BLaER1 (cell line): Measurements from ENCODE around the gene CHADL.
A peak's percentile ranks its signal among the peaks of the same experiment; 100 is the strongest.

Experiments used
- H3K27ac ChIP-seq: shearing (Covaris generic); formaldehyde crosslinking; 2 replicates; pipeline ENCODE4 v1.8.1; 2022
- H3K27me3 ChIP-seq: shearing (Covaris generic); formaldehyde crosslinking; 2 replicates; pipeline ENCODE4 v1.8.1; 2022
- H3K36me3 ChIP-seq: shearing (Covaris generic); formaldehyde crosslinking; 2 replicates; pipeline ENCODE4 v1.8.1; 2022
- H3K4me1 ChIP-seq: shearing (Covaris generic); formaldehyde crosslinking; 2 replicates; pipeline ENCODE4 v1.8.1; 2022
- H3K4me2 ChIP-seq: shearing (Covaris generic); formaldehyde crosslinking; 2 replicates; pipeline ENCODE4 v1.8.1; 2022
- H3K4me3 ChIP-seq: shearing (Covaris generic); formaldehyde crosslinking; 2 replicates; pipeline ENCODE4 v1.8.1; 2022
- H3K9ac ChIP-seq: shearing (Covaris generic); formaldehyde crosslinking; 2 replicates; pipeline ENCODE4 v1.8.1; 2022
- H3K9me3 ChIP-seq: shearing (Covaris generic); formaldehyde crosslinking; 2 replicates; pipeline ENCODE4 v1.8.1; 2022
- H4K20me1 ChIP-seq: shearing (Covaris generic); formaldehyde crosslinking; 2 replicates; pipeline ENCODE4 v1.8.1; 2022
- Cebpa-rat ChIP-seq: shearing (Covaris generic); IDR thresholded peaks from 2 replicates; pipeline ENCODE4 v1.8.1; 2022

CHADL gene

DNA sequence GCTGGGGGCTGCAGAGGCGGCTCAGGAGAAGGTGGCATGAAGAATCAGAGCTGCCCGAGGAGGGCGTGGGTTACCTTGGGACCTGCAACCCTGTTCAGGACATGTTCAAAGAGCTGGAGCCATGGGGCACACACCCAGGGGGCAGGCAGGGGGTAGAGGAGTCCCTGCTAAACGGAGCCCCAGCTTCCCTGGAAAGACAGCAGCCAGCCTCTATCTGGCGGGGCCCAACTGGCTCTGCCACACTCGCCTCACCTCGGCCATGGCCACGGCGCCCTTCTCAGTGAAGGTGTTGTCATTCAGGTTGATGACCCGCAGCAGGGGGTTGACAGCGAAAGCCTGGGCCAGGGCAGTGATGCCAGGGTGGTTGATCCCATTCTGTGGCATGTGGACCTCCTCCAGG, 17.0 kb upstream of the CHADL start:
- Histone ChIP-seq H4K20me1 (peaks cover 44% of the 10 kb centered on the region), H3K4me2 (no peak overlapping the region), H3K27me3 (no peaks in the 10 kb centered on the region), H3K27ac (no peak overlapping the region), H3K4me1 (peaks cover 10% of the 10 kb centered on the region; the same call in 1 of the 2 replicates), H3K4me3 (no peak overlapping the region), H3K36me3 (peaks cover 100% of the 10 kb centered on the region), H3K9ac (0 out of 2 replicates have a peak overlapping the region, but pooled peaks have one; percentile 24), H3K9me3 (no peaks in the 10 kb centered on the region)
- TF ChIP-seq Cebpa-rat, result no peak

DNA sequence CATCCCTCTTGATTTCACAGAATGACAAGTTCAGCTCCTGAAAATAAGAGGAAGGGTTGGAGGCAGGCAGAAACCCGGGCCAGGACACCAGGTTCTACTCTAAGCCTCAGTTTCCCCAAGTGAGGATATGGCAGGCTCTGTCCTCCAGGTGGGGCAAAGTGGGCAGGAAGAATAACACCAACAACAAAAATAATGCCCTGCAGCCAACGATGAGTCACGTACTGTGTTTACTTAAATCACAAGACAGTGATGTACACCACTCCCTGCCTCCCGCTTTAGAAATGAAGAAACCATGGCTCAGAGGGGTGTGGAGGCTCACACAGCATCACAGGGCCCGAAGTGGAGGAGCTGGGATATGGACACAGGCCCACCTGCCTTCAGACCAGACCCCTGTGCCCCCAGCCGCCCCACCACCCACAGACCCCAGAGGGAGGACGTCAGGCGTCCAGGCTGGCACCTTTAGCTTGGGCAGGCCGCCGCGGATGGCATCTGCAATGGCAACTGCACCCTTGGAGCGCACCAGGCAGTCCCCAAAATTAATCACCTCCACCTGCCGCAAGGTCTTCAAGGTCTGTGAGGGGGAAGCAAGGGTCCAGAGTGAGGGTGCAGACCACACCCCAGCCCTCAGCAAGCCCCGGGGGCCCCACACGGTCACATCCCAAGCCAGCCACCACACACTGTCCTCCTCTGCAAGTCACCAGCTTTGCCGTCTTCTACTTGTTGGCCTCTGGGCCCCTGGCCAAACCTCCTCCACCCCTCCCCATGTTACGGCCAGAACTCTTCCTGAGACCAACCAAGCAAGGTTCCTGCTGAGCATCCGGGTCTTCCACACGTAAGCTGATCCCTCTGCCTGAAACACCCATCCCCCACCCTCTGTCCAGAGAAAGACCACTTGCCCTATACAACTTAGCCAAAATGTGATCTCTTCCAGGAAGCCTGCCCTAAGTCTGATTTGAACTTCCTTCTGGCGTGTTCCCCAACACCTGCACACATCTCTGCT, 15.8 kb upstream of the CHADL start:
- H3K27ac ChIP-seq, result 0 out of 2 replicates have a peak overlapping the region, but pooled peaks have one; percentile 9

GRCh38 chr22:41254230-41254629, 13.5 kb upstream of the CHADL start:
- H3K4me2 ChIP-seq, result no peak overlapping the region
- TF ChIP-seq Cebpa-rat, result no peak
- no peak overlapping the region for H3K27ac ChIP-seq
- peaks cover 100% of the 10 kb centered on the region for H3K36me3 ChIP-seq
- no peaks in the 10 kb centered on the region for H3K27me3 ChIP-seq
- H3K4me1 ChIP-seq, result peaks cover 10% of the 10 kb centered on the region; the same call in 1 of the 2 replicates
- H3K9ac ChIP-seq, result no peak overlapping the region
- no peaks in the 10 kb centered on the region for H3K9me3 ChIP-seq
- H4K20me1 ChIP-seq, result peaks cover 34% of the 10 kb centered on the region; the same call in 1 of the 2 replicates
- H3K4me3 ChIP-seq, result no peak overlapping the region

More for the DNA sequence above, 15.8 kb upstream of the CHADL start:
- peaks cover 10% of the 10 kb centered on the region; the same call in 1 of the 2 replicates for H3K4me1 ChIP-seq
- peaks cover 33% of the 10 kb centered on the region for H4K20me1 ChIP-seq
- H3K36me3 ChIP-seq, result peaks cover 100% of the 10 kb centered on the region
- no peaks in the 10 kb centered on the region for H3K9me3 ChIP-seq
- 0 out of 2 replicates have a peak overlapping the region, but pooled peaks have one; percentile 24 for H3K9ac ChIP-seq
- no peak for TF ChIP-seq Cebpa-rat
- H3K27me3 ChIP-seq, result no peaks in the 10 kb centered on the region
- no peak overlapping the region for H3K4me3 ChIP-seq
- 0 out of 2 replicates have a peak overlapping the region, but pooled peaks have one; percentile 17 for H3K4me2 ChIP-seq

GRCh38 chr22:41252365-41252764, 11.6 kb upstream of the CHADL start:
- H3K4me1 ChIP-seq, result peaks cover 6% of the 10 kb centered on the region; the same call in 1 of the 2 replicates
- no peak overlapping the region for H3K4me3 ChIP-seq
- TF ChIP-seq Cebpa-rat, result no peak
- no peak overlapping the region for H3K4me2 ChIP-seq
- no peaks in the 10 kb centered on the region for H3K27me3 ChIP-seq
- H3K9ac ChIP-seq, result no peak overlapping the region
- peaks cover 35% of the 10 kb centered on the region; the same call in 1 of the 2 replicates for H4K20me1 ChIP-seq
- no peaks in the 10 kb centered on the region for H3K9me3 ChIP-seq
- no peak overlapping the region for H3K27ac ChIP-seq
- H3K36me3 ChIP-seq, result peaks cover 100% of the 10 kb centered on the region

DNA sequence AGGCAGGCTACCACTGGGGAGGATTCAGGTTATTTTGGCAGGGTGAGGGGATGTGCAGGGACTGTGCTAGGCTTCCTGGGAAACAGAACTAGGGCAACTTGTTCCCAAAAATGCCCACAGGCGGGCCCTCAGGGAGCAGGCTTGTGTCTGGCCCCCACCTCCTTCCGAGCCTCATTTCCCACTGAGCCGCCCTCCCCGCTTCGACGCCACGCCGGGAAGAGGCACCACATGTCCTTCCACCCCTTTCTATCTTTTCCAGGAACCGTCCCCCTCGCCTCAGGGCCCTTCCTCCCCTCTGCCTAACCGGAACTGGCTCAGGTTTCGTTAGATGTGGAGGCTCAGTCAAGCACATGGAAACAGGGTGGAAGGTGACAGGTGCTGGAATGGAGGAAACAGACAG, 9.4 kb upstream of the CHADL start:
- peaks cover 100% of the 10 kb centered on the region for H3K36me3 ChIP-seq
- no peak overlapping the region for H3K4me2 ChIP-seq
- H3K27me3 ChIP-seq, result no peaks in the 10 kb centered on the region
- H3K27ac ChIP-seq, result no peak overlapping the region
- no peaks in the 10 kb centered on the region for H3K9me3 ChIP-seq
- H3K4me3 ChIP-seq, result no peak overlapping the region
- H4K20me1 ChIP-seq, result peaks cover 33% of the 10 kb centered on the region; the same call in 1 of the 2 replicates
- H3K4me1 ChIP-seq, result no peaks in the 10 kb centered on the region
- no peak for TF ChIP-seq Cebpa-rat
- H3K9ac ChIP-seq, result no peak overlapping the region

- Histone ChIP-seq H3K36me3 (peaks cover 98% of the 10 kb centered on the region), H3K4me3 (no peak overlapping the region), H3K27me3 (no peaks in the 10 kb centered on the region), H3K27ac (no peak overlapping the region), H4K20me1 (peaks cover 36% of the 10 kb centered on the region; the same call in 1 of the 2 replicates), H3K4me1 (no peaks in the 10 kb centered on the region), H3K9me3 (no peaks in the 10 kb centered on the region), H3K9ac (no peak overlapping the region), H3K4me2 (no peak overlapping the region)
- TF ChIP-seq Cebpa-rat, result no peak
Measured at GRCh38 chr22:41249442-41249841, 8.7 kb upstream of the CHADL start.

- no peak overlapping the region for H3K27ac ChIP-seq
- H3K36me3 ChIP-seq, result peaks cover 93% of the 10 kb centered on the region
- H4K20me1 ChIP-seq, result peaks cover 36% of the 10 kb centered on the region; the same call in 1 of the 2 replicates
- no peaks in the 10 kb centered on the region for H3K9me3 ChIP-seq
- no peaks in the 10 kb centered on the region for H3K27me3 ChIP-seq
- no peak for TF ChIP-seq Cebpa-rat
- H3K4me3 ChIP-seq, result no peak overlapping the region
- H3K4me2 ChIP-seq, result no peak overlapping the region
- no peaks in the 10 kb centered on the region for H3K4me1 ChIP-seq
- H3K9ac ChIP-seq, result no peak overlapping the region
Measured at GRCh38 chr22:41248758-41249157, 8.0 kb upstream of the CHADL start.

GRCh38 chr22:41248314-41248713, 7.6 kb upstream of the CHADL start:
- Histone ChIP-seq H3K27ac (no peak overlapping the region), H4K20me1 (peaks cover 36% of the 10 kb centered on the region; the same call in 1 of the 2 replicates), H3K4me3 (no peak overlapping the region), H3K4me2 (no peak overlapping the region), H3K27me3 (no peaks in the 10 kb centered on the region), H3K36me3 (peaks cover 93% of the 10 kb centered on the region), H3K9ac (no peak overlapping the region), H3K4me1 (no peaks in the 10 kb centered on the region), H3K9me3 (no peaks in the 10 kb centered on the region)
- TF ChIP-seq Cebpa-rat, result no peak

- H3K4me1 ChIP-seq, result no peaks in the 10 kb centered on the region
- no peak overlapping the region for H3K4me2 ChIP-seq
- H3K27me3 ChIP-seq, result no peaks in the 10 kb centered on the region
- no peak overlapping the region for H3K9ac ChIP-seq
- H3K36me3 ChIP-seq, result peaks cover 92% of the 10 kb centered on the region
- no peak overlapping the region for H3K4me3 ChIP-seq
- H4K20me1 ChIP-seq, result peaks cover 36% of the 10 kb centered on the region; the same call in 1 of the 2 replicates
- H3K9me3 ChIP-seq, result no peaks in the 10 kb centered on the region
- TF ChIP-seq Cebpa-rat, result no peak
- H3K27ac ChIP-seq, result no peak overlapping the region
Measured at GRCh38 chr22:41247703-41248102, 7.0 kb upstream of the CHADL start.
